HG02981 (cell line): ENCODE data around the gene SIRT2.
"Not testable (repeated sequence)": the region's sequence is repeated elsewhere in the genome, so short reads cannot be mapped to it uniquely, and the experiment has no call there.

ENCODE experiments used
- ATAC-seq: cut with Tn5 transposase; IDR thresholded peaks from one replicate; pipeline ENCODE4 v1.9.1; 2021; ENCODE audit warnings: mild to moderate bottlenecking, moderate library complexity; ENCODE audit not compliant: unreplicated experiment

SIRT2 gene

GRCh38 chr19:38869160-38869835 lies 30.1 kb downstream of the SIRT2 start:
- ATAC-seq: peak; percentile 8

GRCh38 chr19:38868551-38868950 lies 30.9 kb downstream of the SIRT2 start:
- ATAC-seq: no peak

- no peak for ATAC-seq
Measured at GRCh38 chr19:38867171-38867780, 32.1 kb downstream of the SIRT2 start.

- ATAC-seq: no peak
Measured at GRCh38 chr19:38862321-38863059, 36.9 kb downstream of the SIRT2 start.

- ATAC-seq: no peak
Measured at GRCh38 chr19:38861368-38861767, 38.0 kb downstream of the SIRT2 start.

GRCh38 chr19:38859631-38860204 lies 39.7 kb downstream of the SIRT2 start:
- not testable (repeated sequence) for ATAC-seq

- ATAC-seq: no peak
Measured at GRCh38 chr19:38856813-38857212, 42.6 kb downstream of the SIRT2 start.

GRCh38 chr19:38855751-38856150 lies 43.7 kb downstream of the SIRT2 start:
- not testable (repeated sequence) for ATAC-seq

- ATAC-seq: not testable (repeated sequence)
Measured at GRCh38 chr19:38854961-38855360, 44.5 kb downstream of the SIRT2 start.

GRCh38 chr19:38853214-38853613 lies 46.2 kb downstream of the SIRT2 start:
- no peak for ATAC-seq

- ATAC-seq: no peak
Measured at GRCh38 chr19:38852231-38853044, 47.0 kb downstream of the SIRT2 start.

- peak; percentile 22 for ATAC-seq
Measured at GRCh38 chr19:38851622-38852230, 47.7 kb downstream of the SIRT2 start.

- ATAC-seq: no peak
Measured at GRCh38 chr19:38850976-38851621, 48.3 kb downstream of the SIRT2 start.

GRCh38 chr19:38850436-38850975 lies 48.9 kb downstream of the SIRT2 start:
- peak; percentile 62 for ATAC-seq

GRCh38 chr19:38849860-38850435 lies 49.5 kb downstream of the SIRT2 start, which contains the start of gene HNRNPL:
TSS of gene HNRNPL (minus strand) at chr19:38849986. CDS start at chr19:38849966, 20 bp downstream.
- peak; percentile 55 for ATAC-seq

GRCh38 chr19:38849147-38849859 lies 50.1 kb downstream of the SIRT2 start:
- peak; percentile 18 for ATAC-seq

GRCh38 chr19:38848299-38849146 lies 50.9 kb downstream of the SIRT2 start:
- ATAC-seq: no peak
